GM21737 (cell line): Measurements from ENCODE around the gene LRRC74B.
"Not testable (repeated sequence)": the region's sequence is repeated elsewhere in the genome, so short reads cannot be mapped to it uniquely, and the experiment has no call there.

Experiments
- ATAC-seq: cut with Tn5 transposase; IDR thresholded peaks from one replicate; pipeline ENCODE4 v1.9.1; 2021; ENCODE audit warnings: mild to moderate bottlenecking, moderate library complexity; ENCODE audit not compliant: unreplicated experiment

Gene LRRC74B, protein sequence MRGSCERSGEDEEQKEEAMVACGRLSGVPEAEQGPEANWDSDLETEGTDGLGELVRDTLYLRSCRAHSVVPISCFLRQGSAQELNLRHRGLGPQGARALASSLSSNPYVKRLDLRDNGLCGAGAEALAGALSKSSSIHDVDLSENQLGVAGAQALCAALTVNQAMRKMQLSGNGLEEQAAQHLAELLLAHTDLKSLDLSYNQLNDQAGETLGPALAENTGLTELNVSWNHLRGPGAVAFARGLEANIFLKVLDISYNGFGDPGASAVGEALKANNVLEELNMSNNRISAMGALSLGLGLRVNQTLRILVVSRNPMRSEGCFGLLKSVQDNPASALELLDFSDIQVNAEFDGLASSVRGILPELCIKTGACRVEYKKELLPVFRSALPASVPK

GRCh38 chr22:21045585-21046294 is at the start of gene LRRC74B:
LRRC74B (plus strand) TSS chr22:21045946; CDS start chr22:21045987, 41 bp downstream.
- peak; percentile 86 for ATAC-seq

DNA sequence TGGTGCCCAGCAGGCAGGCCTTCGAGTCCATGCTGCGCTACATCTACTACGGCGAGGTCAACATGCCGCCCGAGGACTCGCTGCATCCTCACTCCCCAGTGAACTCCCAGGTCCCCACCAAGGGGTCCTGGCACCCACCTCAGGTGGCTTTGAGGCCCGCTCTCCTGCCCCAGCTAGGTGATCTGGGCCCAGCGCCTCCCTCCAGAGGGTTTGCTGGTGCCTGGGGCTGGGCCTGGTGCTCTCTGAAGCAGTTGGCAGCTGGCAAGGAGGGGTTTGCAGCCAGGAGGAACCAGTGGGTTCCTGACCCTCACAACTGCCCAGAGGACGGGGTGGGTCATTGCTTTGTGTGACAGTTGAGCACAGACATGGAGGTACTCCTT is 49.7 kb upstream of the LRRC74B start:
- no peak for ATAC-seq

DNA sequence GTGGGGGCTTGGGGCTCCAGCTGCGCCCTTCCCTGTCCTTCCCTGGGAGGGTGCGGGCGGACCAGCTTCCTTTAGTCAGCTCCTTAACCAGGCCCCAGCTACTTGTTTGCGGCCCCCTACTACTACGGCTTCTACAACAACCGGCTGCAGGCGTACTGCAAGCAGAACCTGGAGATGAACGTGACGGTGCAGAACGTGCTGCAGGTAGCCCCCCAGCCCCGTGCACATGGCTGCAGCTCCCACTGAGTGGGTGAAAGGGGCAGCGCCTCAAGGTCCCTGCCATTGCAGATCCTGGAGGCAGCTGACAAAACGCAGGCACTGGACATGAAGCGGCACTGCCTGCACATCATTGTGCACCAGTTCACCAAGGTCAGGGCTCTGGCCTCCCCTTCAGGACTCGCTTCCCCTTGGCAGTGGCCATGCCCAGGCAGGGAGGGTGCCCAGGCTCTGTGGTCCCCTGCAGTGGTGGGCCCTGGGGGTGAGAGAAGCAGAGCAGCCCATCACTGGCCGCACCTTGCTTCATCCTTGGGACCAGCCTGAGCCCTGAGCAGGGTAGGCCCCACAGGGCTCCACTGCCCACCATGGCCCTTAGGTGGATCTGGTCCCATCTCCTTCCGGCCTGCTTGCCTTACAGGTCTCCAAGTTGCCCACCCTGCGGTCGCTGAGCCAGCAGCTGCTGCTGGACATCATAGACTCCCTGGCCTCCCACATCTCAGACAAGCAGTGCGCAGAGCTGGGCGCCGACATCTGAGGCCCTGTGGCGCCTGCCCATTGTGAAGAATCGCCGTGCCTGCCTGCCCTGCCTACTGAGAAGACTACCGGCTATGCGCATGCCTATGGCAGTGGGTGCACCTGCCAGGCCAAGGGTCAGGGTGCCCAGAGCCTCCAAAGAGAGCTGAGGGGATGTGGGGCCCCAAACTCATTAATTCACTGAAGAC is 48.9 kb upstream of the LRRC74B start:
- no peak for ATAC-seq

GRCh38 chr22:20997536-20998257 is 48.0 kb upstream of the LRRC74B start:
- no peak for ATAC-seq

DNA sequence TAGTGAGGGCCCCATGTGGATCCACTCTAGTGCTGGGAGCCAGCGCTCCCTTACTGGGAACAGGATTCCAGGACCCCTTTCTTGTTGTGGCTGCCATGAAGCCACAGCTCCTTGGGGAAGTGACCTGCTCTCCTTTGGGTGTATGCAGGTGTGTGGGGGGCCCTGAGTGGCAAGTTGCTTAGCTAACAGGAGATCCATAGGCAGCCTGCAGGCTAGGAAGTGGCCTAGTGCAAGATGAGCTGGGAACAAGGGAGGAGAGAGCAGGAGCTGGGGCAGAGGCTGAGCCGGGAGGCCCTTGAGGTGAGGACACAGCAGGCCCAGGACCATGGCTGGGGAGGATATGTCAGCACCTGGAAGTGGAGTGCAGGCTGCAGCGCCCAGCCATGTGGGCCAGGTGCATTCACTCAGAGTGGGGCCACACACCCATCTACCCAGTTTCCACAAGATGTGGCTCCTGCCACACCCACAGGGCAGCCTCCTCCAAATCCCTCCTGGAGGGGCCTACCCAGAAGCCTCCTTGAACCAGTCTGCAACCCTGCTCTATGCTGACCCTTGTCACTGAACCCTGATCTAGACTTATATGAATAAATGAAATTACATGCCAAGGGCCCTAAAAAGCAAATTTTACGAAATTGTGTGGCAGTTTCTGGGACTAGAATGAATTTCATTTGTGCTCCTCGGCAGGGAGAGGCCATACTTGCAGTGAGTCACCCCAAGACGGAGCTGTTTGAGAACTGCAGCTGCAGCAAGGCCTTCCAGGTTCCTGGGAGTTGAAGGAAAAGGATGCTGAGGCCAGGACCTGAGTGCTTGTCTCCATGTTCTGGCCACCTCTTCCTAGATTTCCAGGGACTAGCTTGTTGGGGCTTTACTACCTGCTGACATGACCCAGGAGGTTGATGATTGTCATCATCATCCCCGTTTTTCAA is 47.1 kb upstream of the LRRC74B start:
- no peak for ATAC-seq

DNA sequence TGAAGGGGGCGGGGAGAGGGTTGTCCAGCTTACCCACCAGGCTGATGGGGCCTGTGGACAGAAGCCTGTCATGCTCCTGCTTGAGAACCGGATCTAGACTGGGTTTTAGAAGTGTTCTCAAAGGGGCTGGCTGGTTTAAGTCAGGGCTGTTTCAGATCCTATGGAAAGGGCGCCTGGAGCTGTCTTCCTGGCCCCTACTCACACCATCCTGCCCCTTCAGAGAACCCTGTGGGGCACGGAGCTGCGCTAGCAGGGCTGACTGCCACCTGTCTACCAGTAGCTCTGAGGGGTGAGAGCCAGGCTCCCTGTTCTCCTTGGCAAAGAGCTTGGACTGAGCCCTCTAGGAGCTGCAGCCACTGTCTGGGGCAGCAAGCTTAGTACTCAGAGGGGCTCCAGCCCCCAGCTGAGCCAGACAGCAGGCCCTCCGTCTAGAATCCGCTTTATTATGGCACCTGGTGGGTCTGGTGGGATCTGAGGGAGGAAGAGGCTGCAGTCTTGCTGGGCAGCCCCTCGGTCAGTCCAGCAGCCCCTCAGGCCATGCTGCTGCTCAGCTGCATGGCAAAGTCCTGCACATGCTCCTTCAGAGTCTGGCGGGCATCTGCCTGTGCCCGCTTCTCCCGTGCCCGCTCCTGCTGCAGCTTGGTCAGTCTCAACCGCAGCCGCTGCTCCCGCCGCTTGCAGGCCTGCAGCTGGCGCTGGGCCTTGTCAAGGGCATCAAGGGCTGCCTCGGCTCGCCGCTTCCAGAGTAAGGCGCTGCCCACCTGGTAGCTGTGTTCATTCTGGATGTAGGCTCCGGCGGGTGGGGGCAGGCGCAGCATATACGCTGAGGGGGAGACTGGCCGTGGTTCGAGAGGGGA is 46.2 kb upstream of the LRRC74B start:
- no peak for ATAC-seq

GRCh38 chr22:21000207-21000986 is 45.3 kb upstream of the LRRC74B start:
- no peak for ATAC-seq

GRCh38 chr22:21000987-21001600 is 44.7 kb upstream of the LRRC74B start:
- ATAC-seq, result no peak

- peak; percentile 83 for ATAC-seq
Observed at GRCh38 chr22:21001601-21002325, 44.0 kb upstream of the LRRC74B start, which contains the start of gene THAP7. THAP7 (minus strand) TSS chr22:21002118; CDS start chr22:21001911, 207 bp downstream.

DNA sequence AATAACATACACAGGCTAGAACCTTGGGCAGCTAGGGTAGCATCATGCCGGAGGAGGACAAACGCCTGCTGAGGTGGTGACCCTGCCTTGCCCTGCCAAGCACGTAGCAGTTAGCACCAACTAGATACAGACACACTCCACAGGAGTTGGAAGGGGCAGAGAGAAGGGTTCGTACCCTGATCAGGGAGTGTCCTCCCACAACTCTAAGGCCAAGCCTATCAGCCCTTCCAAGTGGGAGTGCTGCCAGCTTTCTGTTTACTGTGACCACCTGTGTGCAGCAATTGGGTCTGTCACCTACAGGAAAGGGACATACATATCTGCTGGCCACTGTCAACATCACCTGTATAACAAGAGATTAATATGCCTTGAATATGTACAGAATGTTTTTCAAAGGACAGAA is 42.0 kb upstream of the LRRC74B start:
- no peak for ATAC-seq

GRCh38 chr22:21009208-21009607 is 36.5 kb upstream of the LRRC74B start:
- not testable (repeated sequence) for ATAC-seq

DNA sequence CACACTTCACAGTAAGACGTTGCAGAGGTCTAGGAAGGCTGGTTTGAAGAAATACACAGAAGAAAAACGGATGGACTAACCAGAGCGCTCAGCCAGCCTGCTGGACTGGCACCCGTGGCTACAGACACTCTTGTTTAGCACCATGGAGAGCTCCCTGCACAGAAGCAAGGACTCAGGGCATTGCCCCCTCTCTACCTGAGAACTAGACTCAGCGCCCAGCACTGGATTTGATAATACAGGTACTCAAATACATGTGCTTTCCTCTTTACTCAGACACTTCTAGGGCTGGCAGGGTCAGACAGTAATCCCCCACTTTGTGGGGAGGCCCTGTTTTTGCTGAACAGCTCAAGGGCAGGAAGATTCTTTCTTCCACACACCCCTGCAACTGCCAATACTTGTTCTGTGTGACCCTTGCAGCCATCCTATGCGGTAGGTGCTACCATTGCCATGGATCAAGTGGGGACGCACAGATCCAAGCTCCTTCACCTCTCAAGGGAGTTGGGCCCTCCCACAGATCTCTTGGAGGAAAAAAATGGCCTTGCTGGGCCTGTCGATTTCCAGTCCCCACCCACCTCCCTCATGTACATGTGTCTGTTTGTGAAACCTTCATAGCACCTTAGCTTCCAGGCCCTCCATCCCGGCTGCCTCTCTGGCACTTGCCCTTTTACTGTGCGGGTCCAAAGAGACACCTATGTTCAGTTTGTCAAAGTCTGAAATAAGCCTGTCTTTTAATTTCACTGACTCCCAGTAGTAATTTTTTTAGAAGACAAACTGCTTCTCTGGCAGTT is 35.9 kb upstream of the LRRC74B start:
- ATAC-seq, result no peak

- no peak for ATAC-seq
Observed at GRCh38 chr22:21010426-21011113, 35.2 kb upstream of the LRRC74B start.

- ATAC-seq, result no peak
Observed at GRCh38 chr22:21012446-21013407, 33.0 kb upstream of the LRRC74B start.
